ENCODE data around the gene TCFL5.
"Not testable (repeated sequence)": the region's sequence is repeated elsewhere in the genome, so short reads cannot be mapped to it uniquely, and the experiment has no call there.

Gene TCFL5

GRCh38 chr20:62879275-62880146 is 17.9 kb upstream of the TCFL5 start:
- peak; percentile 48 for DNase-seq

DNA sequence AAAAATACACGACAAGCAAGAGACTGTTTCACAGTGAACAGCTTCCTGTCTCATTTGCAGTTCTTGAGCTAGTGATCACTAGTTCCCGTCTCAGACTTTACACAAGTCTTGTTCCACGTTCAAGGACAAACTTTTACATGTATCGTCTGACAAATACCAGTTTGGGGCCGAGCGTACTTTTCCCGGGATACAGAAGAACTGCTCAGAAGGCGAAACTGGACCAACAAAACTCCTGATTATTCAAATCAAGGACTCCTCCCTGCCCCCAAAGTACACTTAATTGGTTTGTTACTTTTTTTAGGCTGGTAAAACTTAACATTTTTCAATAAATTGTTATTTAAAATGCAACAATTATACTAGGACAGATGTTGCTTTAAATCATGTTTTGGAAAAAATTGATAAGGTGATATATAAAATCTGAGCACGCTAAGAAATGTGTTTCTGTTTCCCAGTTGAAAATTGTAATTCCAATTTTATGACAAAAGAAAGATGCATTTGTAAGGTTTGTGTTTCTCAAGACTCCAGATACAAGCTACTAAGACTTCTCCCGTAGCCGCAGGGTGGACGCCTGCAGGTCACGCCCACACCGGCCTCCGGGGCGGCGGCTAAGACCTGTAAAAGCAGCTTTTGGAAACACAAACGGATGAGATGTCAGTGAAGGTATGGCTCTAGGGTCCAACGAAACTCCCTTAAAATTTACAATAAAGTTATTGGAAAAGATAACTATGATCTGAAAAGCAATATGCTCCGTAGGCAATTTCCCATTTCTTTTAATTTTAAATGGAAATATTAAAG is 16.8 kb upstream of the TCFL5 start:
- DNase-seq: no peak

- DNase-seq: no peak
These were observed 15.5 kb upstream of the TCFL5 start for GRCh38 chr20:62876902-62877816.

DNA sequence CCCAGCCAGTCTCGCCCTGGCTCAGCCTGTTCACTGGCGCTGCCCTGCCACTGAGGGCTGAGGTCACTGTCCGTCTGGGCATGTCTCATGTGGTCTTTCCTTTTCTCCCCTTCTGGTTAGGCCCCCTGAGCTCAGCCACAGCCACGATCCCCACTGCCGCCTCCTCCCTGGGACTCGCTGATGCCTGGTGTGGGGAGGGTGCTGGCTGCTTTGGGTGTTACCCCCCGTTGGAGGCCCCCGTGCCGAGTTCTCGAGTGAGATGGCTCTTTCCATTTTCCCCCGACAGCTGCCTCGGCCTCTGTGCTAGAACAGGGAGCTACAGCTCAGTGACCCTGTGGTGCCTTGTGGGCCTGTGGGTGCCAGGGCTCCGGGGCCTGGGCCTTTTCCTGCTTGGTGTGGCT is 14.9 kb upstream of the TCFL5 start:
- no peak for DNase-seq

GRCh38 chr20:62875419-62876361 is 14.1 kb upstream of the TCFL5 start:
- peak; percentile 72 for DNase-seq

DNA sequence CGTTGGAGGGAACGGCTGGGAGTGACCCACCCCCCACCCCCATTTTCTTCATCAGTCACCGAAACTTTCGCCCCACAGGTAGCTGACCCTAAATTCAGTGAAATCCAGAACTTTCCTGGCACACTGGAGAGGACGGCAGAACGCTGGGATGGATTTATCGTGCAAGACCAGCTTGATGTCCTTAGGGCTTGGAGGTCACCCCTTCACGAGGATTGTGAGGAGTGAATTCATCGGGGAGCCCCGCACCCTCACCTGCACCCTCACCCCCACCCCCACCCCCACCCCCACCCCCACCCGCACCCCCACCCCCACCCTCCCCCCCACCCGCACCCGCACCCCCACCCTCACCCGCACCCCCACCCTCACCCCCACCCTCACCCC is 13.3 kb upstream of the TCFL5 start:
- no peak for DNase-seq

- DNase-seq: peak; percentile 51
These were observed 12.0 kb upstream of the TCFL5 start for GRCh38 chr20:62873681-62874031.

- no peak for DNase-seq
These were observed 11.7 kb upstream of the TCFL5 start for GRCh38 chr20:62873280-62873679.

DNA sequence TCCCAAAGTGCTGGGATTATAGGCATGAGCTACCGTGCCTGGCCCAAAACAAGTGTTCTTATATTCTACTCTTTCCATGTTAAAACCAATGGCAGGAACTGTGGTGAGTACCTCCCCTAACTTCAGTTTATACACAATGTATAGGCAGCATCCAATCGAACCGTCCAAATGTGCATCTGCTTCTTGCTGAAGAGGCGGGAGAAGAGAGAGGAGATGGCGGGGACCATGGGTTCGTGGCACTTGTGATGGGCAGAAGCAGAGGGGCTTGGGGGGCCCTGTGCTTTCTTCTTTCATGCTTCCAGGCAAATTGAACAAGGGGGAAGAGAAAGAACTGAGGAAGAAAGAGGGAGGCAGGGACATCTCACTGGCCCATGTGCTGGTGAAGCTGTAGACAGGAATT is 11.2 kb upstream of the TCFL5 start:
- DNase-seq: no peak

- DNase-seq: no peak
These were observed 10.7 kb upstream of the TCFL5 start for GRCh38 chr20:62872184-62872847.

- DNase-seq: no peak
These were observed 2.6 kb upstream of the TCFL5 start for GRCh38 chr20:62864207-62864606.

- no peak for DNase-seq
These were observed 514 bp downstream of the TCFL5 start for GRCh38 chr20:62860924-62861691.

GRCh38 chr20:62860391-62860923 is 1.2 kb downstream of the TCFL5 start:
- DNase-seq: peak; percentile 53

DNA sequence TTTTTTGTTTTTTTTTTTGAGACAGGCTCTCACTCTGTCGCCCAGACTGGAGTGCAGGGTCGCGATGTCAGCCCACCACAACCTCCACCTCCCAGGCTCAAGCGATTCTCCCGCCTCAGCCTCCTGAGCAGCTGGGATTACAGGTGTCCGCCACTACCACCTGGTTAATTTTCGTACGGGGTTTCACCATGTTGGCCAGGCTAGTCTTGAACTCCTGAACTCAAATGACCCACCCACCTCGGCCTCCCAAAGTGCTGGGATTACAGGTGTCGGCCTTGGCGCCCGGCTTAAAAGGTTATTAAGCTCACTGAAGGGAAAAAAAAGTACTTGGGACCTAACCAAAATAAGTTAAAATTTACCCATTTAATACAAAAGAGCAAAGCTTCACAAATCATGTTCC is 1.9 kb downstream of the TCFL5 start:
- no peak for DNase-seq

- no peak for DNase-seq
These were observed 3.4 kb downstream of the TCFL5 start for GRCh38 chr20:62858058-62858830.

GRCh38 chr20:62856931-62857619 is 4.5 kb downstream of the TCFL5 start:
- no peak for DNase-seq

- no peak for DNase-seq
These were observed 6.5 kb downstream of the TCFL5 start for GRCh38 chr20:62855120-62855519.

- no peak for DNase-seq
These were observed 7.5 kb downstream of the TCFL5 start for GRCh38 chr20:62854121-62854520.

DNA sequence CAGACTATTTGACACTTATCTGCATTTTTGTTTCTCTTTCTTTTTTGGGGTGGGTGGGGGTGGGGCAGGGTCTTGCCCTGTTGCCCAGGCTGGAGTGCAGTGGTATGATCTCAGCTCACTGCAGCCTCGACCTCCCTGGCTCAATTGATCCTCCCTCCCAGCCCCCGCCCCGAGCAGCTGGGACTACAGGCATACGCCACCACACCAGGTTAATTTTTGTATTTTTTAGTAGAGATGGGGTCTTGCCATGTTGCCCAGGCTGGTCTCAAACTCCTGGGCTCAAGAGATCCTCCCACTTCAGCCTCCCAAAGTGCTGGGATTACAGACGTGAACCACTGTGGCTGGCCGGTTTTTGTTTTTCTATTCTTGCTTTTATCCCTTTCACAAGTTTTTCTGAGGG is 8.3 kb downstream of the TCFL5 start:
- not testable (repeated sequence) for DNase-seq

Data from retina (tissue), 1 donor.